Stimulated activated CD4-positive, alpha-beta T cell treated with anti-CD3 and anti-CD28 coated beads, TNF-alpha, amount 100 ng/mL, for 1 hour (primary cell): ENCODE results near the gene GSTM2.

Experiments used
- DNase-seq, 3 donors: peaks; one replicate each; pipeline ENCODE4 v3.0.0-alpha.2; 2020; ENCODE audit warnings: low read depth in 3 of 3, low spot score in 1 of 3

Gene GSTM2

GRCh38 chr1:109629372-109630030 lies 38.4 kb upstream of the GSTM2 start:
- DNase-seq, result no peak

- DNase-seq, result no peak
These were observed 37.6 kb upstream of the GSTM2 start for GRCh38 chr1:109630081-109630897.

DNA sequence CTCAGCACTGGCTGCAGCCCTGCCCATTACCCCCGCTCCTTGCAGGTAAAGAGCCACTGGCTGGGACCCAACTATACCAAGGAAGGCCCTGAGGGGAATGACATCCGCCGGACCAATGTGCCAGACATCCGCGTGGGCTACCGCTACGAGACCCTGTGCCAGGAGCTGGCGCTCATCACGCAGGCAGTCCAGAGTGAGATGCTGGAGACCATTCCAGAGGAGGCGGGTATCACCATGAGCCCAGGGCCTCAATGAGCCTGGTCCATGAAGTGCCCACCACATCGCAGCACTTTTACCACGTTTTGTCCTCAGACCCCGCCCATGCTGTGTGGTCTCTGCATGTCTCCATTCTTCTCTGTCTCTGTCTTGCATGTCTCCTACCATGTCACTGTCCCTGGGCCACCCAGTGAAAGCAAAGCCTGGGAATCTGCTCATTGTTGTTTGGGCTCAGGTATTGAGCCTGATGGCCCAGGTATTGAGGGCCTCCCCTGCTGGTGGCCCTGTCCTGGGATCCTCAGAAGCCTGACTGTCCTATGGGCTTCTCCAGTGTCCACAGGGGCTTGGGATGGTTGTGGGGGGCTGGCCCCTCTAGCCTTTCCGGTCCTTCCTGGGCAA lies 36.9 kb upstream of the GSTM2 start:
- DNase-seq, result no peak

- DNase-seq, result no peak
These were observed 36.0 kb upstream of the GSTM2 start for GRCh38 chr1:109631513-109632505.

- DNase-seq, result no peak
These were observed 35.0 kb upstream of the GSTM2 start for GRCh38 chr1:109632671-109633346.

GRCh38 chr1:109634292-109634691 lies 33.6 kb upstream of the GSTM2 start:
- no peak for DNase-seq

- no peak for DNase-seq
These were observed 32.8 kb upstream of the GSTM2 start for GRCh38 chr1:109634771-109635750.

DNA sequence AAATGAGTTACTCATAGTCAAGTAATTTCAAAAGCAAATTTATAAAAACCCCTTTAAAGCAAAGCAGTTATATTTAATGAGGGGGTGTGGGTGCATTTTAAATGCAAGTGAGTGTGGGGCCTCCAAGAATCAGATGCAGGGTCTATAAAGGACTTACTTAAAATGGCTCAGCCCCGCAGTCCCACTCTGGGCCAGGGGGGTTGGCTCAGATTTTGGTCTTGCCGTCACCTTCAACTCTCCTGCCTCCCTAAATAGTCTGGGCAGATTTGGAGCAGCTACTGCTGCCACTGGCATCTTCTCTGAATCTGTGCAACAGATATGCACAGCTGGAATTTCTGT lies 32.0 kb upstream of the GSTM2 start:
- no peak for DNase-seq

- no peak for DNase-seq
These were observed 31.5 kb upstream of the GSTM2 start for GRCh38 chr1:109636201-109636952.

- no peak for DNase-seq
These were observed 30.4 kb upstream of the GSTM2 start for GRCh38 chr1:109637446-109637845.

DNA sequence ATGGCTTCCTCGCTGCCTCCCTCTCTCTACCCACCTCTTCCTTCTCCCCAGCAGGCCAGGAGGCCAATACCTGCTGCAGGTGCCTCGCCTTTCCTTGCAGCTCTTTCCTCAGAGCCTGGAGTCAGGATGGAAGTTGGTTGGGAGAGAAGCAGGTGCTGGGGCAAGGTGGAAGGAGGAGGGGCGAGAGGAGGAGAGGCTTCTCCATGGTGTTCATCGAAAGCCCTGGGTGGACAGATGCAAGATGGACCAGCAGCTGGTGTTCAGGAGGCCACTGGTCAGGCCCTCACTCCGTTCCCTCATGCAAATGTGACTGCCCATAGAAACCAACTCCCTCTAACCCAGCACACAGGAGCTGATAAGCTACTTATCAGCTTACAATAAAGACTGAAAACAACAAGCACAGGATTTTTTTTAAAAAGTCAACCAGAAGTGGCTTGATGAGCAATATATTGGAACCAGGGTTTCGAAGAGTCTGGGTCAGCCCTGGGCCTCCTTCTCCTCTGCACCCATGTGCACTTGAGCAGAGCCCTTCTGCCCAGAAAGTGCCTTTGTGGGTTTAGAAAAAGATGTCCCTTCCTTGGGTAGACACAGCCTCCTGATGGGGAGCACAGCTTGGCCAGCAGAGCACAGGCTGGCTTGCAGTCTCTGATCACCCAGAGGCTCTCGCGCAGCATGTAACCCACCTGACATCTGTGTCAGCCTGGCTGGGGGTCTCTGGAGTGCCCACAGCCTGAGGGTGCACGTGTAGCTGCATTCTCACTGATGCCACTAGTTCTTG lies 28.6 kb upstream of the GSTM2 start:
- DNase-seq, result no peak

DNA sequence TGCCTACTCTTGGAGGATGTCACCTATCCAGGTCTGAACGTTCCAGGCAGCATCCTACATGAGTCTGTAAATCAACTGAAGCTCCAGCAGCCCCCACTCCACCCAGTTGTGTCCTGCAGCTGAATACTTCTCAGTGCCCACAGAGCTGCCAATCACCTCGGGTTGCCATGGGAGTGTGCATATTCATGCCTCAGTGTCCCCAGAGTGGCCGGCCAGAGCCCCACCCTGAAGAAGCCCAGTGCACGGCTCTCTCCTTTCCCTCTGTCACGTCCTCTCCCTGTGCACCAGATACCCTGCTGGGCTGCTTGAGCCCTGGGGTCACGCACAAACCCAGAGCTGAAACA lies 28.0 kb upstream of the GSTM2 start:
- no peak for DNase-seq

DNA sequence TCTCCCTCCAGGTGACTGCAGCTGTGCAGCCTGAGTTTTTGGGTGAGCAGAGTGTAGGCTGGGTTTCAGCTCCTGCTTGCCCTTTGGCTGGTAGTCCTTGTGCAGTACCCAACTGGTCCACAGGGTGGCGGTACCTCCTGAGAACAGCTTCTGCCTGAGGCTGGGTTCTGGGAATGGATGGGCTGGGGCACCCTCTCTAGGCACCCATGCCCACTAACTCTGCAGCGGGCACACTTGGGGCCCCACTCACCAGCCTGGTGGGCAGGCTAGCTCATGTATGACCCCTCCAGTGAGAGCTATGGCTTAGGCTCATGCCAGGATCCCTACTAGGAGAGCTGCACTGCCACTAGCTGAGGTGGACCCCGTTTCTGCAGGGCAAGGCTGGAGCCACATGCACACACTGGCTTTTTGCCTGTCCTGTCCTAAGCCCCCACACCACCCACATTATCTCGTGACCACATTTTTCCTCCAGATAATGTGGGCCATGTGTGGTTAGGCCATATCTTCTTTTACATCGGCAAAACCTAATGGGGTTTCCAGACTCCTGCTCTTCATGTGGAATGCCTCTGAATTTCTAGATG lies 27.5 kb upstream of the GSTM2 start:
- DNase-seq, result peak; percentile 68 to 96 (median 78)

DNA sequence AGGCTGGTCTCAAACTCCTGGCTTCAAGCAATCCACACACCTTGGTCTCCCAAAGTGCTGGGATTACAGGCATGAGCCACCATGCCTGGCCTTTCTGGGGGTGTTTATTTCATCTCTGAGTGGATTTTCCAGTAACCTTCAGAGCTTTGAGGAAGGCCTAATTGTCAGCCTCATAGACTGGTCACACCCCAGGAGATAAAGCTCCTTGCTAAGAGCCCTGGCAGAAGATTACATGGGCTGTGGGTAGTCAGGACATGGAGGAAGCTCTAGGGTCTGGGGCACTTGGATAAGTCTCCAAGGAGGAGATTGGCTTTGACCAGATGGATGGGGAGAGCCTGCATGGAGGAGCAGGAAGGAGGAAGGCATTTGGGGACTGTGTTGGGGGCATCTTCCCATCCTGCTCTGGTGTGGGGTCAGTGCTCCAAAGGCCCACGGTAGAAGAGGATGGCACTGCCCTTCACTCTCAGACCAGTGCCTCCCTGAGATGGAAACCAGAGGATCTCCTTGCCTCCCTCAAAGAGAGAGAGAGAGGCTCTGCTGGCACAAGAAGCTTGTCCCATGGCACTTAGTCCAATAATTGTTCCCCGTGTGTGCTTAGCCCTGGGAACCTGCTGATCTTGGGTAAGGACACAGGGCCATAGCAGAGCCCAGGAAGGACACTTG lies 26.6 kb upstream of the GSTM2 start:
- no peak for DNase-seq

DNA sequence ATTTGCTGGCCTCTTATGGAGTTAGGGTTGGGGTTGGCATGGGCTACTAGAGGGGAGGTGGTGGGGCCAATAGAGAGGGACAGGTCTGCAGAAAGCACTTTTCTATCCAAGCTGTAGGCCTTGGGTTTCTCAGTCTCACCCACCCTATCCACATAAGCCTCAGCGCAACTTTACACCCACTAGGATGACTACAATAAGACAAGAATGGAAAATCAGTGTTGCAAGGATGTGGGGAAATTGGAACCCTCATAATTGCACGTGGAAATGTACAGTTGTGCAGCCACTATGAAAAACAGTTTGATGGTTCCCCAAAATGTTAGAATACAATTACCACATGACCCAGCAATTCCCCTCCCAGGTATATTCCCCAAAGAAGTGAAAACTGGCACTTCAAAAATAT lies 26.0 kb upstream of the GSTM2 start:
- DNase-seq, result no peak

DNA sequence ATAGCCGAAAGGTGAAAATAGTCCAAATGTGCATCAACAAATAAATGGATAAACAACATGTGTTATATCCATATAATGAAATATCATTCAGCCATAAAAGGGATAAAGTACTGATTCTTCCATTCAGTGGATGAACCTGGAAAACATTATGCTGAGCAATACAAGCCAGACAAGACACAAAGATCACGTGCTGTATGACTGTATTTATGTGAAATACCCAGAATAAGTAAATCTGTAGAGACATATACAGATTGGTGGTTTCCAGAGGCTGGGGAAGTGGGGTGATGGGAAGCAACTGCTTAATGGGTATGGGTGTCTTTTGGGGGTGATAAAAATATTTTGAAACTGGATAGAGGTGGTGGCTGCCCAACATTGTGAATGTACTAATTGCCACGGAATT lies 25.2 kb upstream of the GSTM2 start:
- DNase-seq, result no peak
